Lower leg skin (tissue), 3 donors: ENCODE results near the gene SNRNP27.

Experiments
- CTCF ChIP-seq, 3 donors: fragments of 450-650 bp; IDR thresholded peaks; one replicate each; pipeline ENCODE4 v1.5.1; 2016; ENCODE audit warnings: antibody characterized with exemption in 3 of 3, mild to moderate bottlenecking in 3 of 3, moderate library complexity in 2 of 3
- POLR2A ChIP-seq, 2 donors: fragments of 450-650 bp; IDR thresholded peaks; one replicate each; pipeline ENCODE4 v1.6.1; 2016 to 2017; ENCODE audit warnings: antibody characterized with exemption in 2 of 2, mild to moderate bottlenecking in 1 of 2, moderate library complexity in 1 of 2

DNA sequence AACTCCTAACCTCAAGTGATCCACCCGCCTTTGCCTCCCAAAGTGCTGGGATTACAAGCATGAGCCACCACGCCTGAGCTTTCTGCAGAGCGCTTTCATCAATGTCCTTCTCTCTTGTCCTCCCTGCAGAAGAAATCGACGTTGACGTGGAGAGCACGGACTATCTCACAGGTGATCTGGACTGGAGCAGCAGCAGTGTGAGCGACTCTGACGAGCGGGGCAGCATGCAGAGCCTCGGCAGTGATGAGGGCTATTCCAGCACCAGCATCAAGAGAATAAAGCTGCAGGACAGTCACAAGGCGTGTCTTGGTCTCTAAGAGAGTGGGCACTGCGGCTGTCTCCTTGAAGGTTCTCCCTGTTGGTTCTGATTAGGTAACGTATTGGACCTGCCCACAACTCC, 44.2 kb downstream of the SNRNP27 start:
- TF ChIP-seq CTCF (IDR thresholded peaks at IDR 0.05) (no peak), POLR2A (IDR thresholded peaks at IDR 0.05) (no peak)
